ENCODE data around the gene KDM4D.

Gene KDM4D

DNA sequence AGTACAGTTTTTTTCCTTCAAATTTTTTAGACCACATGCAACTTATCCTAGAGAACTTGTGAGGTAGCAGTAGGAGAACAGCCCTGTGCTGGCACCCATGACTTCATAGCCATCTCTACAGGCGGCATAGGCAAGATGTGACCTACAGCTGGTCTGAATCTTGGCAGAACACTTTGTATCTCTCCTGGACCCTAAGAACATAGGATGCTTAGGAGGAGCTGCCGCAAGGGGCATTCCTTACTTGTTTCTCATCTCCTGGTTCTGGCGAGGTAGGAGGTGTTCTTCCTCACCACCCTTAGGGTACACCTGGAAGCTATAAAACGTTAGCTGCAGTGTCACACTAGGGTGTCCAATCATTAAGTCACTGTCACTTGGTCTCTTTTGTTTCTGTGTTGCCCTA, 16.5 kb upstream of the KDM4D start:
- no peak for TF ChIP-seq CTCF (conservative IDR thresholded peaks at IDR 0.05; ENCODE audit: low read depth, low read length)
- no peak overlapping the region for H3K4me3 ChIP-seq (ENCODE audit: low read length)

GRCh38 chr11:94958121-94958696, 15.3 kb upstream of the KDM4D start:
- DNase-seq (ENCODE audit: low read depth): no peak
- no peak overlapping the region for H3K4me3 ChIP-seq (ENCODE audit: low read length)
- no peak for TF ChIP-seq CTCF (conservative IDR thresholded peaks at IDR 0.05; ENCODE audit: low read depth, low read length)

More for the DNA sequence above, 16.5 kb upstream of the KDM4D start:
- no peak for DNase-seq (ENCODE audit: low read depth)

DNA sequence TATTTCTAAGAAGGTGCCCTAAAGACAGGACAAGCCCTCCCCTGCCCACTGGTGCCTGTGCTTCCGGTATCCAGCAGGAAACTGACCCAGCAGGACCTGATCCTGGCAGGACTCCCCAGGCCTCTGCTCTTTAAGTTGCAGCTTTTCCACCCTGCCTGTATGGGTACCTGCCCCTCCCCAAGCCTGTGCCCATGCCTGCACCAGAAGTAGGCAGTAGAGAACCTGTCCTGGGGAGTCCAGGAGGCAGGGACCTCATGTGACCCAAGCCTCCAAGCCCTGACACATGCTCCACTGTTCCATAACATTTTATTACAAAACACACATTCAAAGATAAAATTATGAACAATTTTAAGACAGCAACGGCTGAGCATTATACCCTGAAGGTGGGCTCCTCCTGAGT, 14.3 kb upstream of the KDM4D start:
- no peak for DNase-seq (ENCODE audit: low read depth)
- no peak overlapping the region for H3K4me3 ChIP-seq (ENCODE audit: low read length)
- no peak for TF ChIP-seq CTCF (conservative IDR thresholded peaks at IDR 0.05; ENCODE audit: low read depth, low read length)

DNA sequence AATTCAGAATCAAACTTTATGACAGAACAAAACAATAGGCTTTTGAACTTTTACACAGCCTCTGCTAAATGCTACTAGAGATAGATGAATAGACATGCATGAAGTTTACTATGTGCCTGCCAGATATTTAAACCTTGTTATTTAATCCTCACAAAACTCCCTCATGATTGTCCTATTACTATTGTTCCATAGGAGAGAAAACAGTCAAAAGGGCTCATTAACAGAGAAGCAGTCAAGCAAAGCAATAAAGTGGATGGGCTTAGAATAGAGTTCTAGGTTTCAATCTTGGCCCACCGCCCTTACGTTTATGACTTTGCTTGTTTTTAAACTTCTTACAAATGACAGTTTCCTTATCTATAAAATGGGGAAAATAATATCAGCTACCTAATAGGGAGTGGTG, 13.0 kb upstream of the KDM4D start:
- no peak for TF ChIP-seq CTCF (conservative IDR thresholded peaks at IDR 0.05; ENCODE audit: low read depth, low read length)
- DNase-seq (ENCODE audit: low read depth): no peak
- H3K4me3 ChIP-seq (ENCODE audit: low read length): no peak overlapping the region

DNA sequence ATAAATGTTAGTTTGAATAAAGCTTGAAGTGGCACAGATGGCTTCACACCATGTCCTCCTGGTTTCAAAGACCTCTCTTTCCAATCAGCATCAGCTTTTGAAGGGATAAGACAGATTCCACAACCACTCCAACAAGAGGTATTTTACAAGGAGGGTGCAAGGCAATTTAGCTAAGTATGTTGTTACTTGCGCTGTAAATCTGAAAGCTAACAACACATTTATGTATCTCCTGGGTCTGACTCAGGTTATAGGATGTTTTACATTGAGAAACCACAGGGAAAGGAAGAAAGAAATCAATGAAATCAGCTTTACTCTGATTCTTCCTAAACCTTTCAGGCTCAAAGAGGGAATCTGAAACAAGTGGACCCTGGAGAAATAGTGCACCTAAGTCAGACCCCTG, 12.3 kb upstream of the KDM4D start:
- H3K4me3 ChIP-seq (ENCODE audit: low read length): no peak overlapping the region
- TF ChIP-seq CTCF (conservative IDR thresholded peaks at IDR 0.05; ENCODE audit: low read depth, low read length): no peak
- DNase-seq (ENCODE audit: low read depth): no peak

DNA sequence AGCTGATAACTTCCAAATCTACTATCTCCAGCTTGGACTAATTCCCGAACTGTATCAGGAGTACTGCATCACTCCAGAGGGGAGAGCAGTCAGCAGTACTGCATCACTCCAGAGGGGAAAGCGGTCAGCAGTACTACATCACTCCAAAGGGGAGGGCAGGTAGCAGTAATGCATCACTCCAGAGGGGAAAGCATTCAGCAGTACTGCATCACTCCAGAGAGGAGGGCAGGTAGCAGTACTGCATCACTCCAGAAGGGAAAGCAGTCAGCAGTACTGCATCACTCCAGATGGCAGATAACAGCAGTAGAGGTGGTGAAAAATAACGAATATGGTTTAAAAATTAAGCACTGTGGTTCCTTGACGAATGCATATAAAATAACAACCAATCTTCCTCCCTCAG, 8.6 kb upstream of the KDM4D start:
- DNase-seq (ENCODE audit: low read depth): no peak
- no peak overlapping the region for H3K4me3 ChIP-seq (ENCODE audit: low read length)
- TF ChIP-seq CTCF (conservative IDR thresholded peaks at IDR 0.05; ENCODE audit: low read depth, low read length): no peak

GRCh38 chr11:94968334-94968958, 5.1 kb upstream of the KDM4D start:
- no peak for DNase-seq (ENCODE audit: low read depth)
- peak; percentile 63 for TF ChIP-seq CTCF (conservative IDR thresholded peaks at IDR 0.05; ENCODE audit: low read depth, low read length)
- H3K4me3 ChIP-seq (ENCODE audit: low read length): no peak overlapping the region

Measured in retinal pigment epithelial cell (primary cell).